Measurements from ENCODE around the gene BPIFA3.

DNA sequence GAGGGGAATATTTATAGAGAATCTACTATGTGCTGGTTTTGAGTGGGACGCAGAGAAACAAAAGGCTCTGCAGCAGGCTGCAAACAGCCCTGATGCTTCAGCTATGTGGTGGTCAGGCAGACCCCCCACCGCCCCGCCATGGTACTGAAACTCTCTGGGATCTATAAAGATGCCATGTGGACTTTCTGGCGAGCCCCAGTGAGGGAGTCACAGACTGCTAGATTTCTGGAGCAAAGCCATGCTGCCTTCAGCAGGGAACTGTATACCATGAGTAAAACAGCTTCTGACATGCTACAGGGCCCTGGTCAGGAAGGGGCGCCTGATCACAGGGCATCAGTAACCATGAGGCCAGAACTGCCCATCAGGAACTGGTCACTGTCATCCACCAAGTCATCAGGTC, 46.6 kb downstream of the BPIFA3 start:
- TF ChIP-seq, protein P1, sequence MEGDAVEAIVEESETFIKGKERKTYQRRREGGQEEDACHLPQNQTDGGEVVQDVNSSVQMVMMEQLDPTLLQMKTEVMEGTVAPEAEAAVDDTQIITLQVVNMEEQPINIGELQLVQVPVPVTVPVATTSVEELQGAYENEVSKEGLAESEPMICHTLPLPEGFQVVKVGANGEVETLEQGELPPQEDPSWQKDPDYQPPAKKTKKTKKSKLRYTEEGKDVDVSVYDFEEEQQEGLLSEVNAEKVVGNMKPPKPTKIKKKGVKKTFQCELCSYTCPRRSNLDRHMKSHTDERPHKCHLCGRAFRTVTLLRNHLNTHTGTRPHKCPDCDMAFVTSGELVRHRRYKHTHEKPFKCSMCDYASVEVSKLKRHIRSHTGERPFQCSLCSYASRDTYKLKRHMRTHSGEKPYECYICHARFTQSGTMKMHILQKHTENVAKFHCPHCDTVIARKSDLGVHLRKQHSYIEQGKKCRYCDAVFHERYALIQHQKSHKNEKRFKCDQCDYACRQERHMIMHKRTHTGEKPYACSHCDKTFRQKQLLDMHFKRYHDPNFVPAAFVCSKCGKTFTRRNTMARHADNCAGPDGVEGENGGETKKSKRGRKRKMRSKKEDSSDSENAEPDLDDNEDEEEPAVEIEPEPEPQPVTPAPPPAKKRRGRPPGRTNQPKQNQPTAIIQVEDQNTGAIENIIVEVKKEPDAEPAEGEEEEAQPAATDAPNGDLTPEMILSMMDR (IDR thresholded peaks at IDR 0.05; ENCODE audit: borderline replicate concordance, extremely low read depth, low read length, poor library complexity, severe bottlenecking), result no peak
- no peak for TF ChIP-seq EZH2 (IDR thresholded peaks at IDR 0.05; ENCODE audit: borderline replicate concordance, low read depth, low read length, severe bottlenecking)
